Measurements from ENCODE around the gene TINAGL1.

GRCh38 chr1:31581821-31582810 is 5.8 kb downstream of the TINAGL1 start:
- TF ChIP-seq EZH2 (IDR thresholded peaks at IDR 0.05) (no peak), POLR2AphosphoS5 (IDR thresholded peaks at IDR 0.05; ENCODE audit: borderline replicate concordance, low read depth, low read length) (no peak)
